Liver (tissue), 9 donors: ENCODE results near the gene PSTPIP1. TPM values are rescaled to one million over a fixed set of nuclear protein-coding genes. Genes with fewer than 3 reads are reported as not detected.

Experiments used
- DNase-seq: peaks from one replicate; pipeline ENCODE4 v3.0.0-alpha.2; 2017; ENCODE audit warnings: low spot score
- H3K27ac ChIP-seq, 2 donors: one replicate each; pipeline ENCODE4 v1.7.0; 2013; ENCODE audit warnings: inconsistent platforms in 2 of 2, low read length in 2 of 2, control low read depth in 1 of 2, low read depth in 1 of 2, mild to moderate bottlenecking in 1 of 2
- H3K27me3 ChIP-seq, 4 donors: one replicate each; pipeline versions ENCODE4 v1.6.1 to v1.7.0; 2013; ENCODE audit warnings: low read length in 3 of 4, inconsistent platforms in 1 of 4, mild to moderate bottlenecking in 1 of 4, moderate library complexity in 1 of 4; ENCODE audit not compliant: control insufficient read depth in 4 of 4, insufficient read depth in 4 of 4
- H3K36me3 ChIP-seq, 4 donors: one replicate each; pipeline versions ENCODE4 v1.6.1 to v1.7.0; 2013; ENCODE audit warnings: low read length in 3 of 4, mild to moderate bottlenecking in 3 of 4, low read depth in 1 of 4, moderate library complexity in 1 of 4; ENCODE audit not compliant: control insufficient read depth in 4 of 4, insufficient read depth in 3 of 4
- H3K4me1 ChIP-seq, 4 donors: one replicate each; pipeline versions ENCODE4 v1.6.1 to v1.7.0; 2013; ENCODE audit warnings: low read length in 3 of 4, mild to moderate bottlenecking in 3 of 4, moderate library complexity in 1 of 4; ENCODE audit not compliant: control insufficient read depth in 4 of 4, insufficient read depth in 4 of 4
- H3K4me3 ChIP-seq, 3 donors: one replicate each; pipeline versions ENCODE4 v1.6.1 to v1.7.0; 2013; ENCODE audit warnings: low read length in 3 of 3, control low read depth in 1 of 3, low read depth in 1 of 3, mild to moderate bottlenecking in 1 of 3
- H3K9ac ChIP-seq, 2 donors: one replicate each; pipeline ENCODE4 v1.7.0; 2013; ENCODE audit warnings: low read length in 2 of 2, mild to moderate bottlenecking in 2 of 2, moderate library complexity in 2 of 2, control low read depth in 1 of 2, low read depth in 1 of 2
- H3K9me3 ChIP-seq, 4 donors: one replicate each; pipeline versions ENCODE4 v1.6.1 to v1.7.0; 2013; ENCODE audit warnings: low read length in 3 of 4; ENCODE audit not compliant: control insufficient read depth in 4 of 4
- EGR1 ChIP-seq, 2 donors: IDR thresholded peaks; 2 replicates each; pipeline ENCODE4 v1.6.1; 2016 to 2018; ENCODE audit warnings: antibody characterized with exemption in 2 of 2, low read depth in 2 of 2
- FOXA1 ChIP-seq: IDR thresholded peaks from 2 replicates; pipeline ENCODE4 v1.6.1; 2016; ENCODE audit warnings: antibody characterized with exemption
- FOXA2 ChIP-seq: IDR thresholded peaks from 2 replicates; pipeline ENCODE4 v1.6.1; 2016; ENCODE audit warnings: antibody characterized with exemption
- GABPA ChIP-seq, 2 donors: IDR thresholded peaks in 1 of 2; conservative IDR thresholded peaks in 1 of 2; 2 replicates each; pipeline ENCODE4 v1.6.1; 2016; ENCODE audit warnings: antibody characterized with exemption in 2 of 2, mild to moderate bottlenecking in 1 of 2, moderate library complexity in 1 of 2
- HNF4A ChIP-seq, 2 donors: conservative IDR thresholded peaks; 2 replicates each; pipeline ENCODE4 v1.6.1; 2016; ENCODE audit warnings: antibody characterized with exemption in 2 of 2, mild to moderate bottlenecking in 2 of 2
- HNF4G ChIP-seq: IDR thresholded peaks from 2 replicates; pipeline ENCODE4 v1.6.1; 2016; ENCODE audit warnings: antibody characterized with exemption
- JUND ChIP-seq, 2 donors: IDR thresholded peaks; 2 replicates each; pipeline ENCODE4 v1.6.1; 2016; ENCODE audit warnings: antibody characterized with exemption in 2 of 2
- NR2F2 ChIP-seq: IDR thresholded peaks from 2 replicates; pipeline ENCODE4 v1.6.1; 2016; ENCODE audit warnings: antibody characterized with exemption
- RAD21 ChIP-seq, 2 donors: IDR thresholded peaks; 2 replicates each; pipeline ENCODE4 v1.6.1; 2016; ENCODE audit warnings: antibody characterized with exemption in 2 of 2, mild to moderate bottlenecking in 2 of 2
- RXRA ChIP-seq, 2 donors: IDR thresholded peaks; 2 replicates each; pipeline ENCODE4 v1.6.1; 2017 to 2018; ENCODE audit warnings: antibody characterized with exemption in 2 of 2, mild to moderate bottlenecking in 1 of 2
- SP1 ChIP-seq: IDR thresholded peaks from 2 replicates; pipeline ENCODE4 v1.6.1; 2018; ENCODE audit warnings: antibody characterized with exemption, mild to moderate bottlenecking
- TAF1 ChIP-seq: conservative IDR thresholded peaks from 2 replicates; pipeline ENCODE4 v1.6.1; 2016; ENCODE audit warnings: antibody characterized with exemption, mild to moderate bottlenecking
- YY1 ChIP-seq: IDR thresholded peaks from 2 replicates; pipeline ENCODE4 v1.6.1; 2016; ENCODE audit warnings: antibody characterized with exemption, mild to moderate bottlenecking
- WGBS: extraction: QIAGEN DNeasy Blood & Tissue Kit; methylation state at CpG from one replicate; pipeline ENCODE4 v1.1.7; 2013; 5-methylcytosine and 5-hydroxymethylcytosine counted together
- polyA plus RNA-seq, 2 donors: library from polyadenylated mRNA; stranded (reverse) in 1 of 2; unstranded in 1 of 2; fragments of 200-250 nt in 1 of 2; fragments of >200 nt in 1 of 2; fragmentation: Nextera tagmentation in 1 of 2; extraction: Ambion mirVana in 1 of 2; gene quantifications; one replicate each; pipeline versions ENCODE4 v1.2.1 to v1.2.3, GENCODE V29; 2013 to 2015
- total RNA-seq, 2 donors: library from RNA; depleted of rRNA; stranded (reverse); fragments of >200 nt; gene quantifications; one replicate each; pipeline ENCODE4 v1.2.3, GENCODE V29; 2014
- TF ChIP-seq, protein P1 (sequence below): IDR thresholded peaks from 2 replicates; pipeline ENCODE4 v1.6.1; 2016; ENCODE audit warnings: antibody characterized with exemption, mild to moderate bottlenecking
- TF ChIP-seq, protein P2 (sequence below): IDR thresholded peaks from 2 replicates; pipeline ENCODE4 v1.6.1; 2016; ENCODE audit warnings: antibody characterized with exemption
- TF ChIP-seq, protein P3 (sequence below): IDR thresholded peaks from 2 replicates; pipeline ENCODE4 v1.6.1; 2016; ENCODE audit warnings: antibody characterized with exemption
- TF ChIP-seq, protein P4 (sequence below): fragments of 150-350 bp; IDR thresholded peaks from 2 replicates; pipeline ENCODE4 v1.5.1; 2017; ENCODE audit warnings: improper control_type of control experiment, low read depth, low read length; ENCODE audit not compliant: missing input control
- TF ChIP-seq, protein P5 (sequence below): IDR thresholded peaks from 2 replicates; pipeline ENCODE4 v1.6.1; 2016; ENCODE audit warnings: antibody characterized with exemption
- donor health status: healthy.
- donor health status: healthy.
- donor health status: healthy.
- donor health status: healthy.
- donor health status: healthy.

PSTPIP1 gene
- total and polyA plus RNA-seq, 4 donors: 1.1 to 4.6 (median 3.0) TPM

DNA sequence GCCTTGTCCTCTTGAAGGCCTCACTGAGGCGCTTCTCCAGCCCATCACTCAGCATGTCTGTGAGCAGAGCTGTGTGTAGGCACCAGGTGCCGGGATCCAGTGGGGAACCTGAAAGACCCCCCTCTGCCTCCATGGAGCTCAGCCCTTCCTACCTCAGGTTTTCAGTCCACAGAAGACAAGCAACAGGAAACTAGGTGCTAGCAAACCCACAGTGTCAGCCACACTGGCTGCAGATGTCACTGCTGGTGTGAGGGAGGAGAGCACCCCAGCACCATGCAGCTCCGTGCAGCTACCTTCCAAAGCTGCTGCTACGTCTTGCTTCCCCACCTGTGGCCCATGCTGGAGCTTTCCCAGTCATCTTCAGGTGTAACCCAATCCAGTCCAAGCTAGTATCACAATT, 17.9 kb downstream of the PSTPIP1 start:
- no peaks in the 10 kb centered on the region for H3K36me3 ChIP-seq
- DNase-seq: no peak
- WGBS: 63% methylated on average over 4 of the region's 4 CpGs
- H3K27ac ChIP-seq: peak overlapping the region in 1 of 2 donors; percentile 25
- H3K27me3 ChIP-seq: no peaks in the 10 kb centered on the region
- H3K9me3 ChIP-seq: no peaks in the 10 kb centered on the region
- TF ChIP-seq HNF4A (conservative IDR thresholded peaks at IDR 0.05): no peak
- TF ChIP-seq EGR1 (IDR thresholded peaks at IDR 0.05; ENCODE audit: low read depth in 2 of 2): no peak
- TF ChIP-seq, protein P1, sequence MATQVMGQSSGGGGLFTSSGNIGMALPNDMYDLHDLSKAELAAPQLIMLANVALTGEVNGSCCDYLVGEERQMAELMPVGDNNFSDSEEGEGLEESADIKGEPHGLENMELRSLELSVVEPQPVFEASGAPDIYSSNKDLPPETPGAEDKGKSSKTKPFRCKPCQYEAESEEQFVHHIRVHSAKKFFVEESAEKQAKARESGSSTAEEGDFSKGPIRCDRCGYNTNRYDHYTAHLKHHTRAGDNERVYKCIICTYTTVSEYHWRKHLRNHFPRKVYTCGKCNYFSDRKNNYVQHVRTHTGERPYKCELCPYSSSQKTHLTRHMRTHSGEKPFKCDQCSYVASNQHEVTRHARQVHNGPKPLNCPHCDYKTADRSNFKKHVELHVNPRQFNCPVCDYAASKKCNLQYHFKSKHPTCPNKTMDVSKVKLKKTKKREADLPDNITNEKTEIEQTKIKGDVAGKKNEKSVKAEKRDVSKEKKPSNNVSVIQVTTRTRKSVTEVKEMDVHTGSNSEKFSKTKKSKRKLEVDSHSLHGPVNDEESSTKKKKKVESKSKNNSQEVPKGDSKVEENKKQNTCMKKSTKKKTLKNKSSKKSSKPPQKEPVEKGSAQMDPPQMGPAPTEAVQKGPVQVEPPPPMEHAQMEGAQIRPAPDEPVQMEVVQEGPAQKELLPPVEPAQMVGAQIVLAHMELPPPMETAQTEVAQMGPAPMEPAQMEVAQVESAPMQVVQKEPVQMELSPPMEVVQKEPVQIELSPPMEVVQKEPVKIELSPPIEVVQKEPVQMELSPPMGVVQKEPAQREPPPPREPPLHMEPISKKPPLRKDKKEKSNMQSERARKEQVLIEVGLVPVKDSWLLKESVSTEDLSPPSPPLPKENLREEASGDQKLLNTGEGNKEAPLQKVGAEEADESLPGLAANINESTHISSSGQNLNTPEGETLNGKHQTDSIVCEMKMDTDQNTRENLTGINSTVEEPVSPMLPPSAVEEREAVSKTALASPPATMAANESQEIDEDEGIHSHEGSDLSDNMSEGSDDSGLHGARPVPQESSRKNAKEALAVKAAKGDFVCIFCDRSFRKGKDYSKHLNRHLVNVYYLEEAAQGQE: no peak
- no peak for TF ChIP-seq HNF4G
- TF ChIP-seq TAF1: no peak
- TF ChIP-seq, protein P2, sequence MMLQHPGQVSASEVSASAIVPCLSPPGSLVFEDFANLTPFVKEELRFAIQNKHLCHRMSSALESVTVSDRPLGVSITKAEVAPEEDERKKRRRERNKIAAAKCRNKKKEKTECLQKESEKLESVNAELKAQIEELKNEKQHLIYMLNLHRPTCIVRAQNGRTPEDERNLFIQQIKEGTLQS: no peak
- TF ChIP-seq SP1: no peak
- no peak for TF ChIP-seq RAD21 (IDR thresholded peaks at IDR 0.05)
- TF ChIP-seq, protein P3, sequence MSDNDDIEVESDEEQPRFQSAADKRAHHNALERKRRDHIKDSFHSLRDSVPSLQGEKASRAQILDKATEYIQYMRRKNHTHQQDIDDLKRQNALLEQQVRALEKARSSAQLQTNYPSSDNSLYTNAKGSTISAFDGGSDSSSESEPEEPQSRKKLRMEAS: no peak
- TF ChIP-seq NR2F2: no peak
- TF ChIP-seq RXRA (IDR thresholded peaks at IDR 0.05): no peak
- TF ChIP-seq, protein P4, sequence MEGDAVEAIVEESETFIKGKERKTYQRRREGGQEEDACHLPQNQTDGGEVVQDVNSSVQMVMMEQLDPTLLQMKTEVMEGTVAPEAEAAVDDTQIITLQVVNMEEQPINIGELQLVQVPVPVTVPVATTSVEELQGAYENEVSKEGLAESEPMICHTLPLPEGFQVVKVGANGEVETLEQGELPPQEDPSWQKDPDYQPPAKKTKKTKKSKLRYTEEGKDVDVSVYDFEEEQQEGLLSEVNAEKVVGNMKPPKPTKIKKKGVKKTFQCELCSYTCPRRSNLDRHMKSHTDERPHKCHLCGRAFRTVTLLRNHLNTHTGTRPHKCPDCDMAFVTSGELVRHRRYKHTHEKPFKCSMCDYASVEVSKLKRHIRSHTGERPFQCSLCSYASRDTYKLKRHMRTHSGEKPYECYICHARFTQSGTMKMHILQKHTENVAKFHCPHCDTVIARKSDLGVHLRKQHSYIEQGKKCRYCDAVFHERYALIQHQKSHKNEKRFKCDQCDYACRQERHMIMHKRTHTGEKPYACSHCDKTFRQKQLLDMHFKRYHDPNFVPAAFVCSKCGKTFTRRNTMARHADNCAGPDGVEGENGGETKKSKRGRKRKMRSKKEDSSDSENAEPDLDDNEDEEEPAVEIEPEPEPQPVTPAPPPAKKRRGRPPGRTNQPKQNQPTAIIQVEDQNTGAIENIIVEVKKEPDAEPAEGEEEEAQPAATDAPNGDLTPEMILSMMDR: no peak
- TF ChIP-seq JUND (IDR thresholded peaks at IDR 0.05): no peak
- no peak for TF ChIP-seq YY1
- no peak for TF ChIP-seq FOXA1
- TF ChIP-seq GABPA (IDR thresholded peaks at IDR 0.05 in 1 of 2, conservative IDR thresholded peaks at IDR 0.05 in 1 of 2): no peak
- TF ChIP-seq, protein P5, sequence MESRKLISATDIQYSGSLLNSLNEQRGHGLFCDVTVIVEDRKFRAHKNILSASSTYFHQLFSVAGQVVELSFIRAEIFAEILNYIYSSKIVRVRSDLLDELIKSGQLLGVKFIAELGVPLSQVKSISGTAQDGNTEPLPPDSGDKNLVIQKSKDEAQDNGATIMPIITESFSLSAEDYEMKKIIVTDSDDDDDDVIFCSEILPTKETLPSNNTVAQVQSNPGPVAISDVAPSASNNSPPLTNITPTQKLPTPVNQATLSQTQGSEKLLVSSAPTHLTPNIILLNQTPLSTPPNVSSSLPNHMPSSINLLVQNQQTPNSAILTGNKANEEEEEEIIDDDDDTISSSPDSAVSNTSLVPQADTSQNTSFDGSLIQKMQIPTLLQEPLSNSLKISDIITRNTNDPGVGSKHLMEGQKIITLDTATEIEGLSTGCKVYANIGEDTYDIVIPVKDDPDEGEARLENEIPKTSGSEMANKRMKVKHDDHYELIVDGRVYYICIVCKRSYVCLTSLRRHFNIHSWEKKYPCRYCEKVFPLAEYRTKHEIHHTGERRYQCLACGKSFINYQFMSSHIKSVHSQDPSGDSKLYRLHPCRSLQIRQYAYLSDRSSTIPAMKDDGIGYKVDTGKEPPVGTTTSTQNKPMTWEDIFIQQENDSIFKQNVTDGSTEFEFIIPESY: no peak
- no peak for TF ChIP-seq FOXA2
- H3K4me1 ChIP-seq: no peaks in the 10 kb centered on the region
- no peak overlapping the region for H3K9ac ChIP-seq
- H3K4me3 ChIP-seq: no peak overlapping the region
